Effector CD4-positive, alpha-beta T cell (primary cell): ENCODE data around the gene UBAC2.
A peak's percentile ranks its signal among the peaks of the same experiment; 100 is the strongest.

Experiments
- DNase-seq: peaks from one replicate; pipeline ENCODE4 v3.0.0-alpha.2; 2020

UBAC2 gene

GRCh38 chr13:99421758-99422585 lies 221.3 kb downstream of the UBAC2 start:
- DNase-seq = no peak

- DNase-seq = no peak
Measured at GRCh38 chr13:99422586-99423220, 222.0 kb downstream of the UBAC2 start.

- peak; percentile 41 for DNase-seq
Measured at GRCh38 chr13:99425485-99426341, 225.1 kb downstream of the UBAC2 start.

- no peak for DNase-seq
Measured at GRCh38 chr13:99426426-99426825, 225.8 kb downstream of the UBAC2 start.

GRCh38 chr13:99429670-99430069 lies 229.0 kb downstream of the UBAC2 start:
- DNase-seq = no peak

- DNase-seq = no peak
Measured at GRCh38 chr13:99431927-99432608, 231.4 kb downstream of the UBAC2 start.

- DNase-seq = peak; percentile 80
Measured at GRCh38 chr13:99432609-99433542, 232.2 kb downstream of the UBAC2 start.

- no peak for DNase-seq
Measured at GRCh38 chr13:99433543-99434075, 233.0 kb downstream of the UBAC2 start.

- peak; percentile 83 for DNase-seq
Measured at GRCh38 chr13:99434258-99434788, 233.7 kb downstream of the UBAC2 start.

- no peak for DNase-seq
Measured at GRCh38 chr13:99435116-99435515, 234.5 kb downstream of the UBAC2 start.

- no peak for DNase-seq
Measured at GRCh38 chr13:99435998-99436397, 235.3 kb downstream of the UBAC2 start.
